GM19467 (cell line): ENCODE measurements around the gene TP73.
"Not testable (repeated sequence)": the region's sequence is repeated elsewhere in the genome, so short reads cannot be mapped to it uniquely, and the experiment has no call there.

Source experiments
- ATAC-seq: cut with Tn5 transposase; IDR thresholded peaks from one replicate; pipeline ENCODE4 v1.9.1; 2021; ENCODE audit warnings: mild to moderate bottlenecking, moderate library complexity; ENCODE audit not compliant: unreplicated experiment

TP73 gene

GRCh38 chr1:3738943-3739342 is 86.6 kb downstream of the TP73 start:
- ATAC-seq: no peak

GRCh38 chr1:3740042-3740441 is 87.7 kb downstream of the TP73 start:
- ATAC-seq: no peak

- ATAC-seq: no peak
These were observed 88.4 kb downstream of the TP73 start for GRCh38 chr1:3740752-3741151.

GRCh38 chr1:3741566-3742438 is 89.5 kb downstream of the TP73 start:
- ATAC-seq: no peak

GRCh38 chr1:3742439-3743298 is 90.4 kb downstream of the TP73 start:
- ATAC-seq: no peak

- ATAC-seq: no peak
These were observed 91.1 kb downstream of the TP73 start for GRCh38 chr1:3743421-3743820.

GRCh38 chr1:3743826-3744225 is 91.5 kb downstream of the TP73 start:
- no peak for ATAC-seq

GRCh38 chr1:3744646-3745045 is 92.3 kb downstream of the TP73 start:
- no peak for ATAC-seq

GRCh38 chr1:3745071-3745470 is 92.8 kb downstream of the TP73 start:
- no peak for ATAC-seq

GRCh38 chr1:3745590-3746381 is 93.5 kb downstream of the TP73 start:
- ATAC-seq: no peak

GRCh38 chr1:3746389-3746829 is 94.1 kb downstream of the TP73 start:
- ATAC-seq: no peak

GRCh38 chr1:3746830-3747521 is 94.7 kb downstream of the TP73 start:
- peak; percentile 72 for ATAC-seq

- no peak for ATAC-seq
These were observed 95.2 kb downstream of the TP73 start for GRCh38 chr1:3747522-3747848.

- no peak for ATAC-seq
These were observed 95.6 kb downstream of the TP73 start for GRCh38 chr1:3747903-3748302.

GRCh38 chr1:3748316-3748900 is 96.1 kb downstream of the TP73 start:
- ATAC-seq: not testable (repeated sequence)

GRCh38 chr1:3749512-3749911 is 97.2 kb downstream of the TP73 start:
- ATAC-seq: no peak

- no peak for ATAC-seq
These were observed 98.4 kb downstream of the TP73 start for GRCh38 chr1:3750741-3751140.

GRCh38 chr1:3752400-3752945 is 100.2 kb downstream of the TP73 start, which contains the start of gene CCDC27:
CCDC27 (plus strand) TSS chr1:3752450; CDS start chr1:3752482, 32 bp downstream.
- ATAC-seq: no peak

- ATAC-seq: no peak
These were observed 101.5 kb downstream of the TP73 start for GRCh38 chr1:3753656-3754454.
